ENCODE measurements around the gene XPO5.
A peak's percentile ranks its signal among the peaks of the same experiment; 100 is the strongest.

Gene XPO5

DNA sequence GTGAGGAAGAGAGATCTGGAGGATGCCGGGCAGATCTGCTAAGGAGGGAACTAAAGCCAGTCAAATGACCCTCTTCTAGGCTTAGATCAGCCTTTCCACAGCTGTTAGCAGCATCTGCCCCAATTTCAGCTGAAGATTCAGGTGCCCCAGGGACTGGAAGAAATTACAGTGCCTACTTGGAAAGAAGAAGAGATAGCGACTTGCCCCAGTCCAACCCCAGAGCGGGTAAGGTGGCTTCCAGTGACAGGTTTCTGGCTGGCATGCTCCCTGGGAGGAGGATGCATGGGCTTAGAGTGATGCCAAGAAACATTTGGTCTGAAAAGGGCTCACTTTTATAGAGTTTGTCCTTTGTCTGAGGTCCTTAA is 97.8 kb downstream of the XPO5 start:
- peak overlapping the region; percentile 85 for H3K4me3 ChIP-seq (ENCODE audit: low read length)
- no peak for DNase-seq (ENCODE audit: low read depth)
- TF ChIP-seq, protein P1, sequence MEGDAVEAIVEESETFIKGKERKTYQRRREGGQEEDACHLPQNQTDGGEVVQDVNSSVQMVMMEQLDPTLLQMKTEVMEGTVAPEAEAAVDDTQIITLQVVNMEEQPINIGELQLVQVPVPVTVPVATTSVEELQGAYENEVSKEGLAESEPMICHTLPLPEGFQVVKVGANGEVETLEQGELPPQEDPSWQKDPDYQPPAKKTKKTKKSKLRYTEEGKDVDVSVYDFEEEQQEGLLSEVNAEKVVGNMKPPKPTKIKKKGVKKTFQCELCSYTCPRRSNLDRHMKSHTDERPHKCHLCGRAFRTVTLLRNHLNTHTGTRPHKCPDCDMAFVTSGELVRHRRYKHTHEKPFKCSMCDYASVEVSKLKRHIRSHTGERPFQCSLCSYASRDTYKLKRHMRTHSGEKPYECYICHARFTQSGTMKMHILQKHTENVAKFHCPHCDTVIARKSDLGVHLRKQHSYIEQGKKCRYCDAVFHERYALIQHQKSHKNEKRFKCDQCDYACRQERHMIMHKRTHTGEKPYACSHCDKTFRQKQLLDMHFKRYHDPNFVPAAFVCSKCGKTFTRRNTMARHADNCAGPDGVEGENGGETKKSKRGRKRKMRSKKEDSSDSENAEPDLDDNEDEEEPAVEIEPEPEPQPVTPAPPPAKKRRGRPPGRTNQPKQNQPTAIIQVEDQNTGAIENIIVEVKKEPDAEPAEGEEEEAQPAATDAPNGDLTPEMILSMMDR (conservative IDR thresholded peaks at IDR 0.05; ENCODE audit: low read length): no peak

DNA sequence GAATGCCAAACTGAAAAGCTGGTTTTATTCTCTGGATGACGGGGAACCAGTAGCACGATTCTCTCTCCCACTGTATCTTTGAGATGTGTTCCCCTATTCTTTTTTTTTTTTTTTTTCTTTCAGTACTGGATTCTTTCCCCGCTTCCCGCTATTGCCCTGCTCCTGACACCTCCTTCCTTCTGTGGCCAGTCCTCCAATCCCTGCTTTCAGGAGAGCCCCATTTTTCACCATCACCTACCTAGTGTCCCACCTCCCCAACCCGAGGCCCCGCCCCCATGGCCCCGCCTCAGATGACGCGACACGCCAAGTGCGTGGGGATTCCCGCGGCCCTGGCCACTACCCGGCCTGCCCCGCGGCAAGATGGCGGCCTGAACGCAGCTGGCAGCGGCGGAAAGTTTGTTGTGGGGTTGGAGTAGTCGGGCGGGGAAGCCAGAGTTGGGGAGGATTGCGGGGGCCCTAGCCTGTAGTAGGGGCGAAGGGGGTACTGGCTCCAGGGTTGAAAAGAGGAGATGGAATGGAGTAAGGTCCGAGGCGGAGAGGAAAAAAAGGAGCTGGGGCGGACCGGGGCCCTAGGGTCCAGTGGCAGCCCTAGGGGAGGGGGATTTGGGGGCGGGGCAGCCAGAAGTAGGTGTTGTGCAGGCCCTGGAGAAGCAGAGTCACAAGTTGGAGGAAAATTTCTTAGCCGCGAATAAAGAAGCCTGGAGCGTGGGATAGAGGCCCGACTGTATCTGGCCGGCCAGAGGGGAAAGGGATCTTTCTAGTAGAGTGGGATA is 98.4 kb downstream of the XPO5 start, which contains the start of gene TJAP1:
Gene TJAP1 (plus strand): TSS at position 336 of the 773 bp plus-strand sequence. CDS start 21,432 bp downstream, outside the sequence.
- TF ChIP-seq, protein P1 (conservative IDR thresholded peaks at IDR 0.05; ENCODE audit: low read length): no peak
- DNase-seq (ENCODE audit: low read depth): peak; percentile 71
- peak within 1 kb of the TSS; percentile 85 for H3K4me3 ChIP-seq (ENCODE audit: low read length)

DNA sequence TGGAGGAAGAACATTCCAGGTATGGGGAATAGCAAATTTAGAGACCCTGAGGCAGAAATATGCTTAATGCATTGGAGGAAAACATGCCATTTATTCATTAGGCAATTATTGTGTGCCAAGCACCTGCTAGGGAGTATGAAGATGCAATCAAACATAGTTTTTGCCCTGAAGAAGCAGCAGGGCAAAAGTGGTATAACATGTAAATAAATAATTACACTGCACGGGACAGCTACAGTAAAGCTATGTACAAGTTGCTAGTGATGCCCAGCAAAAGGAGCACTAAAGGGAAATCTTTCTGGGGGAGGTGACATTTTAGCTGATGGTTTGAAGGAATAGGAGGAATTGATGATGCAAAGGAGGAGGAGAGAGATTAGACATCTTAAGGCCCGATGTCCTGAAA is 99.1 kb downstream of the XPO5 start:
- DNase-seq (ENCODE audit: low read depth): no peak
- H3K4me3 ChIP-seq (ENCODE audit: low read length): peak overlapping the region; percentile 85; the same call in 1 of the 2 replicates
- TF ChIP-seq, protein P1 (conservative IDR thresholded peaks at IDR 0.05; ENCODE audit: low read length): no peak

DNA sequence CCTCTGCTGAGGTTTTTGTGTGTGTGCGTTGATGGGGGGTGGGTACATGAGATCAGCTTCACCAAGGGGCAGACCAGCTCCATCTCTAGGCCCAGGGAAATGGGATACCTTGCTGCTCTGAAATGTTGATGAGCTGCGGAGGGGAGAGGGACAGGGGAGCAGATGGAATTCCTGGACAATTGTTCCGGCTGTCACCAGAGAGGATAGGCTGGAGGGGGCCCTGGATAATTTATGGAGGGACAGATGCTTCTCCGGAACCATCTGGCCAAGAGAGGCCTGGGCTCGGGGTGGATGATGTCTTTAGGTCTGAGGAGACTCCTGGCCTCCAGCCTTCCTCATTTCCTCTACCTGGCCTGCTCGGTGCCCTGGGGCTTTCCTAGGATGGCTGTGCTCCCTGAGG is 100.3 kb downstream of the XPO5 start:
- DNase-seq (ENCODE audit: low read depth): no peak
- TF ChIP-seq, protein P1 (conservative IDR thresholded peaks at IDR 0.05; ENCODE audit: low read length): no peak
- H3K4me3 ChIP-seq (ENCODE audit: low read length): no peak overlapping the region

DNA sequence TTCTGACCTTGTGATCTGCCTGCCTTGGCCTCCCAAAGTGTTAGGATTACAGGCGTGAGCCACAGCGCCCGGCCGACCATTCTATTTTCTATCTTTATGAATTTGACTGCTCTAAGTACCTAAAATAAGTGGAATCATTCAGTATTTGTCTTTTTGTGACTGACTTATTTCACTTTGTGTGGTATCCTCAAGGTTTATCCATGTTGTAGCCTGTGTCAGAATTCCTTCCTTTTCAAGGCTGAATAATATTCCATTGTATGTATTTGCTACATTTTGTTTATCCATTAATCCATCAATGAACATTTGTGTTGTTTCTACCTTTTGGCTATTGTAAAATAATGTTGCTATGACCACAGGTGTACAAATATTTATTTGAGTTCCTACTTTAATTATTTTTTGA is 103.3 kb downstream of the XPO5 start:
- DNase-seq (ENCODE audit: low read depth): no peak
- H3K4me3 ChIP-seq (ENCODE audit: low read length): no peak overlapping the region
- TF ChIP-seq, protein P1 (conservative IDR thresholded peaks at IDR 0.05; ENCODE audit: low read length): no peak

Measured in AG10803 (cell line).